K562 (cell line): ENCODE measurements around the gene LCTL. TPM values are rescaled to one million over a fixed set of nuclear protein-coding genes. Genes with fewer than 3 reads are reported as not detected.
A peak's percentile ranks its signal among the peaks of the same experiment; 100 is the strongest.

ENCODE experiments used
- CCAR2 ChIP-seq: fragments of 200-400 bp; formaldehyde crosslinking; IDR thresholded peaks from 2 replicates; pipeline ENCODE4 v1.6.1; 2017; ENCODE audit warnings: mild to moderate bottlenecking, low read depth, low read length
- FOXJ3 ChIP-seq: sonication (generic); formaldehyde crosslinking; IDR thresholded peaks from 2 replicates; pipeline ENCODE4 v1.4.0; 2020; ENCODE audit warnings: mild to moderate bottlenecking, missing genetic modification reagents
- KAT2B ChIP-seq: IDR thresholded peaks from one replicate; pipeline ENCODE4 v1.6.1; 2012; ENCODE audit warnings: low read depth, mild to moderate bottlenecking, control low read depth, inconsistent platforms, low read length, moderate library complexity
- KDM5B ChIP-seq: fragments of 200-600 bp; sonication (generic); IDR thresholded peaks from 2 replicates; pipeline ENCODE4 v1.6.1; 2012; ENCODE audit warnings: low read depth, mild to moderate bottlenecking, moderate library complexity, low read length, control low read depth, inconsistent platforms; ENCODE audit not compliant: insufficient replicate concordance
- NCOA6 ChIP-seq: fragments of 450-650 bp; IDR thresholded peaks from 2 replicates; pipeline ENCODE4 v1.6.1; 2017; ENCODE audit warnings: mild to moderate bottlenecking
- PHB ChIP-seq: fragments of 250-450 bp; sonication (Bioruptor Pico); IDR thresholded peaks from 2 replicates; pipeline ENCODE4 v1.5.0; 2021
- PHF20 ChIP-seq: fragments of 450-650 bp; IDR thresholded peaks from 2 replicates; pipeline ENCODE4 v1.6.1; 2018; ENCODE audit not compliant: partially characterized antibody
- PML ChIP-seq: IDR thresholded peaks from 2 replicates; pipeline ENCODE4 v1.6.1; 2012; ENCODE audit warnings: low read length, inconsistent platforms
- PRDM10 ChIP-seq: fragments of 450-650 bp; IDR thresholded peaks from 2 replicates; pipeline ENCODE4 v1.6.1; 2018; ENCODE audit not compliant: partially characterized antibody
- RUNX1 ChIP-seq: sonication (generic); IDR thresholded peaks from 2 replicates; pipeline ENCODE4 v1.6.1; 2016; ENCODE audit warnings: antibody characterized with exemption, low read depth
- SNRNP70 ChIP-seq: fragments of 200-400 bp; formaldehyde crosslinking; optimal IDR thresholded peaks from 2 replicates; pipeline ENCODE3; 2017; ENCODE audit warnings: low read depth, low read length
- TCFL5 ChIP-seq: fragments of 250-450 bp; sonication (Bioruptor Pico); conservative IDR thresholded peaks from 2 replicates; pipeline ENCODE4 v1.6.1; 2021; ENCODE audit warnings: mild to moderate bottlenecking, moderate library complexity, matching md5 sums
- TEAD2 ChIP-seq: fragments of 450-650 bp; IDR thresholded peaks from 2 replicates; pipeline ENCODE4 v1.6.1; 2016; ENCODE audit warnings: missing genetic modification characterization, control low read depth, missing compliant biosample characterization
- ZBTB1 ChIP-seq: sonication (generic); formaldehyde crosslinking; IDR thresholded peaks from 2 replicates; pipeline ENCODE4 v1.8.1; 2023; ENCODE audit warnings: missing genetic modification reagents, low read depth, mild to moderate bottlenecking, borderline replicate concordance
- ZNF311 ChIP-seq: fragments of 250-450 bp; sonication (Bioruptor Pico); IDR thresholded peaks from 2 replicates; pipeline ENCODE4 v1.4.0; 2020; ENCODE audit warnings: mild to moderate bottlenecking, moderate library complexity
- ZNF696 ChIP-seq: fragments of 250-450 bp; sonication (Bioruptor Pico); conservative IDR thresholded peaks from 2 replicates; pipeline ENCODE4 v1.4.0; 2020; ENCODE audit warnings: mild to moderate bottlenecking, moderate library complexity
- polyA plus RNA-seq, 8 experiments: library from polyadenylated mRNA; depleted of rRNA in 4 of 8; stranded (reverse) in 5 of 8; unstranded in 3 of 8; fragments of >200 nt; fragmentation: Nextera tagmentation in 2 of 8; fragmentation: Illumina TruSeq in 1 of 8; extraction: Ambion mirVana in 2 of 8; extraction: Trizol in 1 of 8; gene quantifications; 2 replicates each; pipeline versions ENCODE4 v1.2.1 to v1.2.3, GENCODE V29; 2011 to 2014; ENCODE audit warnings: inconsistent platforms in 1 of 8, missing spikeins in 1 of 8
- total RNA-seq, 7 experiments: library from RNA; depleted of rRNA in 6 of 7; stranded (reverse); fragments of >200 nt in 6 of 7; fragmentation: Illumina TruSeq in 2 of 7; extraction: Trizol in 2 of 7; gene quantifications; 2 replicates each; pipeline versions ENCODE4 v1.2.1 to v1.2.3, GENCODE V29; 2011 to 2021; ENCODE audit warnings: low replicate concordance in 1 of 7
- TF ChIP-seq, protein P1 (sequence below): sonication (generic); formaldehyde crosslinking; IDR thresholded peaks from 2 replicates; pipeline ENCODE4 v1.8.1; 2023; ENCODE audit warnings: missing genetic modification reagents, mild to moderate bottlenecking, borderline replicate concordance
- TF ChIP-seq, protein P2 (sequence below): fragments of 450-650 bp; IDR thresholded peaks from 2 replicates; pipeline ENCODE4 v1.6.1; 2016; ENCODE audit warnings: low read depth, mild to moderate bottlenecking, moderate library complexity
- TF ChIP-seq, protein P3 (sequence below): fragments of 450-650 bp; IDR thresholded peaks from one replicate; pipeline ENCODE4 v1.6.1; 2018; ENCODE audit warnings: mild to moderate bottlenecking, moderate library complexity; ENCODE audit not compliant: partially characterized antibody

Gene LCTL
- total and polyA plus RNA-seq, 9 of the 15 experiments (the other 6 are each of a cell fraction or from before 2014, with no cell fraction given): 0.08 to 0.31 (median 0.17) TPM; not detected in 6

DNA sequence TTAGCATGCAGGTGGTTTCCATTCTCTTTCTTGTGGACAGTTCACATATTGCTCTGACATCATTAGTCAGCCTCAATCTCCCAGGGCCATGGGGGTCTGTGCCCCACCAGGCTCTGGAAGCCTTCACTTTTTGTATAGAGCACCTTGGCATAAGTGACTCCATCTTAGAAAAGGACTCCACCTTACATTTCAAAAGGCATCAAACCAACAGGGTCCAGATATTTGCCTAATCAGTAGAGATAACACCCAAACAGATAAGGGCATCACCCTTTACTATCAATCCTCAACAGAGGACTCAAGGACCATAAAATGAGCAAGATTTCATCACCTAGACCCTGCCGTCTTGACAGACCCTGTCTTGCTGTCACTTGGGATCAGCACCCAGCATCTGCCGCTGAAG lies 35.7 kb upstream of the LCTL start (continued):
- TF ChIP-seq, protein P1, sequence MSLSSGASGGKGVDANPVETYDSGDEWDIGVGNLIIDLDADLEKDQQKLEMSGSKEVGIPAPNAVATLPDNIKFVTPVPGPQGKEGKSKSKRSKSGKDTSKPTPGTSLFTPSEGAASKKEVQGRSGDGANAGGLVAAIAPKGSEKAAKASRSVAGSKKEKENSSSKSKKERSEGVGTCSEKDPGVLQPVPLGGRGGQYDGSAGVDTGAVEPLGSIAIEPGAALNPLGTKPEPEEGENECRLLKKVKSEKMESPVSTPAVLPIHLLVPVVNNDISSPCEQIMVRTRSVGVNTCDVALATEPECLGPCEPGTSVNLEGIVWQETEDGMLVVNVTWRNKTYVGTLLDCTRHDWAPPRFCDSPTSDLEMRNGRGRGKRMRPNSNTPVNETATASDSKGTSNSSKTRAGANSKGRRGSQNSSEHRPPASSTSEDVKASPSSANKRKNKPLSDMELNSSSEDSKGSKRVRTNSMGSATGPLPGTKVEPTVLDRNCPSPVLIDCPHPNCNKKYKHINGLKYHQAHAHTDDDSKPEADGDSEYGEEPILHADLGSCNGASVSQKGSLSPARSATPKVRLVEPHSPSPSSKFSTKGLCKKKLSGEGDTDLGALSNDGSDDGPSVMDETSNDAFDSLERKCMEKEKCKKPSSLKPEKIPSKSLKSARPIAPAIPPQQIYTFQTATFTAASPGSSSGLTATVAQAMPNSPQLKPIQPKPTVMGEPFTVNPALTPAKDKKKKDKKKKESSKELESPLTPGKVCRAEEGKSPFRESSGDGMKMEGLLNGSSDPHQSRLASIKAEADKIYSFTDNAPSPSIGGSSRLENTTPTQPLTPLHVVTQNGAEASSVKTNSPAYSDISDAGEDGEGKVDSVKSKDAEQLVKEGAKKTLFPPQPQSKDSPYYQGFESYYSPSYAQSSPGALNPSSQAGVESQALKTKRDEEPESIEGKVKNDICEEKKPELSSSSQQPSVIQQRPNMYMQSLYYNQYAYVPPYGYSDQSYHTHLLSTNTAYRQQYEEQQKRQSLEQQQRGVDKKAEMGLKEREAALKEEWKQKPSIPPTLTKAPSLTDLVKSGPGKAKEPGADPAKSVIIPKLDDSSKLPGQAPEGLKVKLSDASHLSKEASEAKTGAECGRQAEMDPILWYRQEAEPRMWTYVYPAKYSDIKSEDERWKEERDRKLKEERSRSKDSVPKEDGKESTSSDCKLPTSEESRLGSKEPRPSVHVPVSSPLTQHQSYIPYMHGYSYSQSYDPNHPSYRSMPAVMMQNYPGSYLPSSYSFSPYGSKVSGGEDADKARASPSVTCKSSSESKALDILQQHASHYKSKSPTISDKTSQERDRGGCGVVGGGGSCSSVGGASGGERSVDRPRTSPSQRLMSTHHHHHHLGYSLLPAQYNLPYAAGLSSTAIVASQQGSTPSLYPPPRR (CRISPR knock-in tag): no peak
- TF ChIP-seq ZBTB1: no peak
- TF ChIP-seq ZNF696 (CRISPR knock-in tag): no peak
- no peak for TF ChIP-seq NCOA6
- TF ChIP-seq, protein P2, sequence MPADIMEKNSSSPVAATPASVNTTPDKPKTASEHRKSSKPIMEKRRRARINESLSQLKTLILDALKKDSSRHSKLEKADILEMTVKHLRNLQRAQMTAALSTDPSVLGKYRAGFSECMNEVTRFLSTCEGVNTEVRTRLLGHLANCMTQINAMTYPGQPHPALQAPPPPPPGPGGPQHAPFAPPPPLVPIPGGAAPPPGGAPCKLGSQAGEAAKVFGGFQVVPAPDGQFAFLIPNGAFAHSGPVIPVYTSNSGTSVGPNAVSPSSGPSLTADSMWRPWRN: no peak
- no peak for TF ChIP-seq PRDM10
- no peak for TF ChIP-seq RUNX1
- TF ChIP-seq TCFL5 (CRISPR knock-in tag): peak; percentile 90
- TF ChIP-seq KAT2B: no peak
- TF ChIP-seq KDM5B: no peak
- TF ChIP-seq SNRNP70: no peak
- no peak for TF ChIP-seq PHB (CRISPR knock-in tag)
- TF ChIP-seq TEAD2: peak; percentile 81
- TF ChIP-seq ZNF311 (CRISPR knock-in tag): peak; percentile 94
- TF ChIP-seq CCAR2: no peak
- no peak for TF ChIP-seq PML
- no peak for TF ChIP-seq FOXJ3 (CRISPR knock-in tag)
- no peak for TF ChIP-seq PHF20
- TF ChIP-seq, protein P3, sequence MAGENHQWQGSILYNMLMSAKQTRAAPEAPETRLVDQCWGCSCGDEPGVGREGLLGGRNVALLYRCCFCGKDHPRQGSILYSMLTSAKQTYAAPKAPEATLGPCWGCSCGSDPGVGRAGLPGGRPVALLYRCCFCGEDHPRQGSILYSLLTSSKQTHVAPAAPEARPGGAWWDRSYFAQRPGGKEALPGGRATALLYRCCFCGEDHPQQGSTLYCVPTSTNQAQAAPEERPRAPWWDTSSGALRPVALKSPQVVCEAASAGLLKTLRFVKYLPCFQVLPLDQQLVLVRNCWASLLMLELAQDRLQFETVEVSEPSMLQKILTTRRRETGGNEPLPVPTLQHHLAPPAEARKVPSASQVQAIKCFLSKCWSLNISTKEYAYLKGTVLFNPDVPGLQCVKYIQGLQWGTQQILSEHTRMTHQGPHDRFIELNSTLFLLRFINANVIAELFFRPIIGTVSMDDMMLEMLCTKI: no peak
- TF ChIP-seq, all 486 proteins: peak for 99
